NCI-H2107 treated with DMSO at 0.1 percent for 48 hours (cell line): ENCODE results near the gene CLIP2.
"Not testable (repeated sequence)": the region's sequence is repeated elsewhere in the genome, so short reads cannot be mapped to it uniquely, and the experiment has no call there.

Source experiments
- DNase-seq: peaks from one replicate; lab custom pipeline; 2025; ENCODE audit not compliant: unreplicated experiment; lab: John Stamatoyannopoulos, UW

Gene CLIP2

DNA sequence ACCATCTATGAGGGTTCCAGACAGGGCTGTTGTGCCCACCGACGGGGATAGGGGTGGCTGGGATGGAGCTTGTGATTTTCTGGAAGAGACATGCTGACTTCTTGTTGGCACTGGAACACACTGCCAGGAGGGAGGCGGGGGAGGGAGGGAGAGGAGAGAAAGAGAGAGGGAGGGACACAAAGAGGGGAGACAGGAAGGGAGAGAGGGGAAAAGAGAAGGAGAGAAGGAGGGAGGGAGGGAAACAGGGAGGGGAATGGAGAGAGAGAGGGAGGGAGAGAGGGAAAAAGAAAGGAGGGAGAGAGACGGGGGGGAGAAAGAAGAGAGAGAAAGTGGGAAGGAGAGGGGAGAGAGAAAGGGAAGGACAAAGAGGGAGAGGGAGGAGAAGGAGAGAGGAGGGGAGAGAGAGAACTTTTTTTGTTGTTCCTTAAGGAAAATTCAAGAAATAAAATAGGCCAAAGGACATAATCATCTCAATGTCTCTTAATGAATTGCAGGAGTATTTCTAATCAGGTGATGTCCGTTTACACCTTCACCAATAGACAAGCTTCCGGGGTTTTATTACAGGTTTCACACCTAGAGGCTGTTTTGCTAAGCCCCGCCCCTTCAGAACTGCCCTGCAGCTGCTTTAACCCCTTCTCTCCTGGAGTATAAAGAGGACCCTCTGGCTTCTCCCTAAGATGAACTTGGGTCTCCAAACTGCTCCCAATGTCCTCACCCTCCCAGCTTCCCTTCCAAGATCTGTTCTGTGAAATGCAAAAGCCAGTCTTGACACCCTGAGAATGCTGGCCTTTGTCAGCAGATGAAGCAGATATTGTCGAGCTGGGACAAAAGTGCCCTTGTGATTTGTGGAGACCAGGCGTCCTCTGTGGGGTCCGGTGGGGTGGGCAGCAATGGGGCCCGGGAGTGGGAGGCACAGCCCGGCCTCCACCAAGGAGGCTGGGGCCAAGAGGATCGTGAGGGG lies 82.5 kb downstream of the CLIP2 start:
- DNase-seq = peak; percentile 74

DNA sequence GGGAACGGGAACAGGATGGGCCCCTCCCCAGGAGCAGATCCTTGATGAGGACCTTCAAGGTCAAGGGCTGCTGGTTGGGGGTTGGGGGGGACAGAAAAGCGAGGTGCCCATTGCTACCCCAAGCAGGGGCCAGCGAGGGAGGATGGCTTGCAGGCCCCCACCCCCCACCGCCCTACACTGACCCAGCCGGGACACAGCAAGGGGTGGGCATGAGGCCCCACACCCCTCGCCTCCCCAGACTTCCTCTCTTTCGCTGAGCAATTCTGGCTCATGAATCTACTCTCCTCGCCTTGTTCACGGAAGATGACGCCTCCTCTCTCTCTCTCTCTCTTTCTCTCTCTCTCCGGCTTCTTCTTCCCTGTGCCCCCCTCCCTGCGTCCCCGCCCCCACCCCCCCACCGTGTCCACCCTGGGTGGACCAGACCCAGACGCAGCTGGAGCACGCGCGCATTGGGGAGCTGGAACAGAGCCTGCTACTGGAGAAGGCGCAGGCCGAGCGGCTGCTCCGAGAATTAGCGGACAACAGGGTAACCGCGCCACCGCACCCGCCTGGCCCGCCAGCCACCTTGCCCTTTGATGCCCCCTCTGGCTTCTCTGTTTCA lies 83.4 kb downstream of the CLIP2 start:
- DNase-seq = no peak

- peak; percentile 27 for DNase-seq
These were observed 84.3 kb downstream of the CLIP2 start for GRCh38 chr7:74373536-74373935.

GRCh38 chr7:74375726-74376220 lies 86.6 kb downstream of the CLIP2 start:
- no peak for DNase-seq

- DNase-seq = no peak
These were observed 87.2 kb downstream of the CLIP2 start for GRCh38 chr7:74376256-74377036.

- DNase-seq = no peak
These were observed 90.7 kb downstream of the CLIP2 start for GRCh38 chr7:74379938-74380337.

- DNase-seq = no peak
These were observed 91.5 kb downstream of the CLIP2 start for GRCh38 chr7:74380720-74381119.

- DNase-seq = not testable (repeated sequence)
These were observed 94.9 kb downstream of the CLIP2 start for GRCh38 chr7:74384086-74384485.

- DNase-seq = not testable (repeated sequence)
These were observed 95.6 kb downstream of the CLIP2 start for GRCh38 chr7:74384854-74385253.

DNA sequence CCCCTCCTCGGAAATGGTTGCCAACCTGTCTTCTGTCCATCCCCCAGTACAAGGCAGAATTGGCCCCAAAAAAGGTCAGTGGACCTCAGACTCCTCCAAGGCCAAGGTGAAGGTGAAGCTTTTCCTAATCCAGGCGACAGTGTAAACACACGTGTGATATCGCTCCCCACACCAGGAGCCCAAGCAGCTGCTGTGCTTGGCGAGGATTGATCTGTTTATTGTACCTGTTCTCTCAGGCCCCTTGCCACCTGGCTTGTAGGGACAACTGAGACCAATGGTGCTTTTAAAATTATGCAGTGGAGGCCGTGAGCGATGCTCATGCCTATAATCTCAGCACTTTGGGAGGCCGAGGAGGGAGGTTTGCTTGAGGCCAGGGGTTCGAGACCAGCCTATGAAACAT lies 98.4 kb downstream of the CLIP2 start:
- no peak for DNase-seq

DNA sequence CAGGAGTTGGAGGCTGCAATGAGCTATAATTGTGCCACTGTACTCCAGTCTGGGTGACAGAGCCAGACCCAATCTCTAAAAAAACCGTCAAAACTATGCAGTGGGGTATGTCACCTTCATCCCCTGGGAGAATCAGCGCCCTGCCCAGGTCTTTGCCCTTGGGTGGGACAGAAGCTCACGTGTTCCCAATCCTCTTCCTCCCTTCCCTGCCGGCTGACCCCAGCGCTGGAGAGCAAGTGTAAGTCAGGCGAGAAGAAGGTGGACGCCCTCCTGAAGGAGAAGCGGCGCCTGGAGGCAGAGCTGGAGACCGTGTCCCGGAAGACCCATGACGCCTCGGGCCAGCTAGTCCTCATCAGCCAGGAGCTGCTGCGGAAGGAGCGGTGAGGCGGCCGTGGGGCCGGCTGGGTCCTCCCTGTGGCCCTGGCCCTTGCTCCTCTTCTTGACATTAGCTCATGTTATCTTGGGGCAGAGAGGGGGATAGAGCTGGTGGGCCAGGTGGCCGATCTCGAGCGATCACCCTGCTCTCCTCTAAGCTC lies 99.7 kb downstream of the CLIP2 start:
- DNase-seq = no peak

- DNase-seq = not testable (repeated sequence)
These were observed 104.5 kb downstream of the CLIP2 start for GRCh38 chr7:74393722-74394121.

DNA sequence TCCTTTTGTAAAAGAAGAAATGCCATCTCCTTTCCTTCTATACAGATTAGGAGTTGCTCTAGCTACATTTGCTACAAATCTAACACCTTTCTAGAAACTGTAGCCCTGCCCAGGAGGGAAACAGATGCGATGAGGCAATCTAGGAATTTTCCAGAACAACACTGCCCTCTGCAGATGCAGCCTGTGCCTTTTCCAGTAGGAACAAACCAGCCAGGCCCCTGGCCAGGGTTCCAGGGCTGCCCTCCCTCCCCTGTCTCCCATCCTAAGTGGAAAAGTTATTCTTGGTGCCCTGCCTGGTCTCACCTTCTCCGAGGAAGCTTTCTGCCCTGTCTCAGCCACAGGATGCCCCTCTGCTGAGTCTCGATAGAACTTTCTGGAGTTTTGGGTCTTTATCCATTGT lies 105.4 kb downstream of the CLIP2 start:
- not testable (repeated sequence) for DNase-seq

GRCh38 chr7:74395745-74396311 lies 106.6 kb downstream of the CLIP2 start:
- DNase-seq = no peak

GRCh38 chr7:74396993-74397392 lies 107.8 kb downstream of the CLIP2 start:
- no peak for DNase-seq

DNA sequence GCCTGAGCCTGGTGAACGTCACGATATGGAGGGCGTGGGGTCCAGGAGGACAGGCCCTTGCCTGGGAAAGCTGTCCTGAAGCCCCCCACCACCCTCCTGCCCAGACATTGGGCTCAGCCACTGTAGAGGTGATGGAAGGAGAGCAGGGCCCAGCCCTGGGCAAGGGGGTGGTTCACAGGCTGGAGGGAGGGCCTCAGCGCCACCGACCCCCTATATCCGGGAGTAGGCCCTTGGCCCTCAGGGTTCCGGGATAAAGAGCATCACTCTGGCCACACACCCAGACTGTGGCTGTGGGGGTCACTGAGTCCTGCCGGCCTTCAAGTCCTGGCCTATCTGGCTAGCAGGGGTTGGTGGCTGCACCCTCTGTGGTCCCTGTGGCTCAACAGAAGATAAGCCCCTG lies 109.2 kb downstream of the CLIP2 start:
- DNase-seq = no peak

DNA sequence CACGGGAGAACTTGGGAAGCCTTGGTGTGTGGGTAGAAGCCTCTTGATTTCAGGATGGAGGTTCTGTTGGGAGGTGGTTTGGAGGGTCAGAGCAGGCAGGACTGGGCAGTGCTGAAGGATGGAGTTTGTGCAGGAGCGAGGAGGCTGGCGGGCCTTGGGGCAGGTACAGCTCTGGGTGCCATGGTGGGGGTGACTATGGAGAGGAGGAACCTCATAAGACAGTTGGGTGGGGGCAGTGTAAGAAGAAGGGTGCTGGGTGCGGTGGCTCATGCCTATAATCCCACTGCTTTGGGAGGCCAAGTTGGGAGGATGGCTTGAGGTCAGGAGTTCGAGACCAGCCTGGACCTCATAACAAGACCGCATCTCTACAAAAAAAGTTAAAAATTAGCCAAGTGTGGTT lies 109.8 kb downstream of the CLIP2 start:
- no peak for DNase-seq

- DNase-seq = no peak
These were observed 111.4 kb downstream of the CLIP2 start for GRCh38 chr7:74400420-74401136.

GRCh38 chr7:74401137-74401859 lies 112.1 kb downstream of the CLIP2 start:
- peak; percentile 54 for DNase-seq
